ENCODE data around the gene OR2H2. TPM values are rescaled to one million over a fixed set of nuclear protein-coding genes. Genes with fewer than 3 reads are reported as not detected.
A peak's percentile ranks its signal among the peaks of the same experiment; 100 is the strongest.

The OR2H2 gene
- total RNA-seq, 1 experiment from 2014 or later, result not detected

DNA sequence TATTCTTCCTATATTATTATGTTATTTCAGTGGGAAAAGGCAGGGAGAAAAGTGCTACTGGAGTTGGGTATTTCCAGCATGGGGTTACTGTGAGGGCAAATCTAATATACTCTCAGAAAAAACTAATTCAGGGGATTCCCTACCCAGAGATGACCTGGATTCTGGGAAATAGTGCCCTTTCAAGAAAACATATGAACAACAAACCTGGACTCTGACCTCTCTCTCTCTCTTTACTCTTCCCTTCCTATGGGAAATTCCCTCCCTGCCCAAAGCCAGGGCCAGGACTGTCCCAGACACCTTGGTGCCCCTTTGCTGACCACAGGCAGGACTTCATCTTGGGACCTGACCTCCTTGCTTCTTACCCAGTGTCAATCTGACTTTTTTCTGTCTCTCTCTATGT, 23.8 kb upstream of the OR2H2 start:
- Mint-ChIP-seq H3K4me1 (ENCODE audit: low read depth, unreplicated experiment) (peaks cover 21% of the 10 kb centered on the region), H3K27me3 (ENCODE audit: insufficient read depth, unreplicated experiment) (no peaks in the 10 kb centered on the region), H3K27ac (ENCODE audit: unreplicated experiment) (peak overlapping the region; percentile 11), H3K36me3 (ENCODE audit: insufficient read depth, unreplicated experiment) (no peaks in the 10 kb centered on the region), H3K4me3 (ENCODE audit: unreplicated experiment) (no peak overlapping the region), H3K9me3 (ENCODE audit: unreplicated experiment) (peaks cover 18% of the 10 kb centered on the region)
- POLR2A ChIA-PET, result no interaction called here
- CTCF ChIA-PET, result no interaction called here
- Histone ChIP-seq H3K4me1 (peaks cover 20% of the 10 kb centered on the region; the same call in 1 of the 2 replicates), H3K27me3 (replicated peaks; ENCODE audit: control insufficient read depth, insufficient read depth, low read length) (no peaks in the 10 kb centered on the region), H3K36me3 (ENCODE audit: control insufficient read depth, insufficient read depth, low read length) (no peaks in the 10 kb centered on the region), H3K4me3 (ENCODE audit: low read depth, low read length) (no peak overlapping the region), H3K9me3 (no peaks in the 10 kb centered on the region)
- TF ChIP-seq, protein P1, sequence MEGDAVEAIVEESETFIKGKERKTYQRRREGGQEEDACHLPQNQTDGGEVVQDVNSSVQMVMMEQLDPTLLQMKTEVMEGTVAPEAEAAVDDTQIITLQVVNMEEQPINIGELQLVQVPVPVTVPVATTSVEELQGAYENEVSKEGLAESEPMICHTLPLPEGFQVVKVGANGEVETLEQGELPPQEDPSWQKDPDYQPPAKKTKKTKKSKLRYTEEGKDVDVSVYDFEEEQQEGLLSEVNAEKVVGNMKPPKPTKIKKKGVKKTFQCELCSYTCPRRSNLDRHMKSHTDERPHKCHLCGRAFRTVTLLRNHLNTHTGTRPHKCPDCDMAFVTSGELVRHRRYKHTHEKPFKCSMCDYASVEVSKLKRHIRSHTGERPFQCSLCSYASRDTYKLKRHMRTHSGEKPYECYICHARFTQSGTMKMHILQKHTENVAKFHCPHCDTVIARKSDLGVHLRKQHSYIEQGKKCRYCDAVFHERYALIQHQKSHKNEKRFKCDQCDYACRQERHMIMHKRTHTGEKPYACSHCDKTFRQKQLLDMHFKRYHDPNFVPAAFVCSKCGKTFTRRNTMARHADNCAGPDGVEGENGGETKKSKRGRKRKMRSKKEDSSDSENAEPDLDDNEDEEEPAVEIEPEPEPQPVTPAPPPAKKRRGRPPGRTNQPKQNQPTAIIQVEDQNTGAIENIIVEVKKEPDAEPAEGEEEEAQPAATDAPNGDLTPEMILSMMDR (IDR thresholded peaks at IDR 0.05; ENCODE audit: insufficient read depth in 1 of 2, low read depth in 1 of 2, low read length in 1 of 2, severe bottlenecking in 1 of 2, unreplicated experiment in 1 of 2), result no peak
- no TSS peak for BruUV-seq (replicated peaks)
- no peak for DNase-seq
- intact Hi-C loops (cut with micrococcal nuclease; ENCODE audit: unreplicated experiment), result no loop called here

DNA sequence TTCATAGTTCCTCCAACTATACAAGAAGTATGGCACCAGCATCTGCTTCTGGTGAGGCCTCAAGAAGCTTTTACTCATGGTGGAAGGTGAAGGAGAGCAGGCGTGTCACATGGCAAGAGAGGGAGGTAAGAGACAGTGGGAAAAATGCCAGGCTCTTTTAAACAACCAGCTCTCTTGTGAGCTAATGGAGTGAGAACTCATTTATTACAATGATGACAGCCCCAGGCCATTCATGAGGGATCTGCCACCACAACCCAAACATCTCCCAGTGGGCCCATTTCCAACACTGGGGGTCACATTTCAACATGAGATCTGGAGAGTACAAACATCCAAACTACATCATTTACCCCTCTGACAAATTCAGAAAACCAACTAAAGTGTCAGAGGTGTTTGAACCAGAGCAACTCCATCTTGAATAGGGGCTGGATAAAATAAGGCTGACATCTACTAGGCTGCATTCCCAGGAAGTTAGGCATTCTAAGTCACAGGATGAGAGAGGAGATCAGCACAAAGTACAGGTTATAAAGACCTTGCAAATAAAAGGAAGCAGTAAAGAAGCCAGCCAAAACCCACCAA, 23.2 kb upstream of the OR2H2 start:
- CTCF ChIA-PET, result no interaction called here
- no peak for DNase-seq

DNA sequence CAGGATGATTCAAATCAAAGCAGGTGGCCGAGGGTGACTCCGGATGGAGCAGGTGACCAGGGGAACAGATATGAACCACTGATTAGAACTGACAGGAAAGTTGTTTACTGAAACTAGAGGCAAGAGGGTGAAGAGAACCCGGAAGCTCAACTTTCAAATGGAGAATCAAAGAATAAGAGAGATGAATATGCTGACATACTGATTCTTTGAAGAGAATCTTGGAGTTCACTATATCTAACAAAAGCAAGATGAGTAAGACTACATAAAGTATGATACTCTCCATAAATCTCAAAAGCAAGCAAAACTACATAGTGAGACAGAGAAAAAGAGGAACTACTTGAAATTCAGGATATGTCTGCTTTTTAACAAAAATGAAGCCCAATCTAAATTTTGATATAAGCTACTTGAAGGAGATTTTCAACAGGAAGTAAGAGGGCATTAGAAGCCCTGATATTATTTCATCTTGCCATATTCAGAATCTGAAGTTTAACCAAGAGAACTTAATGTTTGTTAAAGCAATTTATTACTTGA, 21.4 kb upstream of the OR2H2 start:
- no TSS peak for BruUV-seq (replicated peaks)
- Mint-ChIP-seq H3K4me1 (ENCODE audit: low read depth, unreplicated experiment) (peaks cover 21% of the 10 kb centered on the region), H3K36me3 (ENCODE audit: insufficient read depth, unreplicated experiment) (no peaks in the 10 kb centered on the region), H3K9me3 (ENCODE audit: unreplicated experiment) (peaks cover 16% of the 10 kb centered on the region), H3K27ac (ENCODE audit: unreplicated experiment) (no peak overlapping the region), H3K27me3 (ENCODE audit: insufficient read depth, unreplicated experiment) (peaks cover 7% of the 10 kb centered on the region), H3K4me3 (ENCODE audit: unreplicated experiment) (no peak overlapping the region)
- H3K27me3 ChIP-seq (replicated peaks; ENCODE audit: control insufficient read depth, insufficient read depth, low read length), result no peaks in the 10 kb centered on the region
- TF ChIP-seq, protein P1 (IDR thresholded peaks at IDR 0.05; ENCODE audit: insufficient read depth in 1 of 2, low read depth in 1 of 2, low read length in 1 of 2, severe bottlenecking in 1 of 2, unreplicated experiment in 1 of 2), result no peak
- CTCF ChIA-PET, result no interaction called here
- peaks cover 20% of the 10 kb centered on the region; the same call in 1 of the 2 replicates for H3K4me1 ChIP-seq
- H3K36me3 ChIP-seq (ENCODE audit: control insufficient read depth, insufficient read depth, low read length), result no peaks in the 10 kb centered on the region
- intact Hi-C loops (cut with micrococcal nuclease; ENCODE audit: unreplicated experiment), result no loop called here
- POLR2A ChIA-PET, result no interaction called here
- no peak overlapping the region for H3K4me3 ChIP-seq (ENCODE audit: low read depth, low read length)
- no peak for DNase-seq
- H3K9me3 ChIP-seq, result no peaks in the 10 kb centered on the region

More for the DNA sequence above, 23.2 kb upstream of the OR2H2 start:
- POLR2A ChIA-PET, result no interaction called here
- Histone ChIP-seq H3K27me3 (replicated peaks; ENCODE audit: control insufficient read depth, insufficient read depth, low read length) (no peaks in the 10 kb centered on the region), H3K4me3 (ENCODE audit: low read depth, low read length) (no peak overlapping the region), H3K9me3 (no peaks in the 10 kb centered on the region), H3K36me3 (ENCODE audit: control insufficient read depth, insufficient read depth, low read length) (no peaks in the 10 kb centered on the region), H3K4me1 (peaks cover 20% of the 10 kb centered on the region; the same call in 1 of the 2 replicates)
- no peaks in the 10 kb centered on the region for H3K36me3 Mint-ChIP-seq (ENCODE audit: insufficient read depth, unreplicated experiment)
- BruUV-seq (replicated peaks), result no TSS peak
- TF ChIP-seq, protein P1 (IDR thresholded peaks at IDR 0.05; ENCODE audit: insufficient read depth in 1 of 2, low read depth in 1 of 2, low read length in 1 of 2, severe bottlenecking in 1 of 2, unreplicated experiment in 1 of 2), result no peak
- intact Hi-C loops (cut with micrococcal nuclease; ENCODE audit: unreplicated experiment), result no loop called here
- peak overlapping the region; percentile 11 for H3K27ac Mint-ChIP-seq (ENCODE audit: unreplicated experiment)
- no peaks in the 10 kb centered on the region for H3K27me3 Mint-ChIP-seq (ENCODE audit: insufficient read depth, unreplicated experiment)
- peaks cover 21% of the 10 kb centered on the region for H3K4me1 Mint-ChIP-seq (ENCODE audit: low read depth, unreplicated experiment)
- no peak overlapping the region for H3K4me3 Mint-ChIP-seq (ENCODE audit: unreplicated experiment)
- peaks cover 16% of the 10 kb centered on the region for H3K9me3 Mint-ChIP-seq (ENCODE audit: unreplicated experiment)

Measured in Caco-2 (cell line).